Kidney (tissue), 14 donors: ENCODE data around the gene PDE4D. TPM values are rescaled to one million over a fixed set of nuclear protein-coding genes. Genes with fewer than 3 reads are reported as not detected.
A peak's percentile ranks its signal among the peaks of the same experiment; 100 is the strongest.

ENCODE experiments used
- DNase-seq, 5 donors: peaks; one replicate each; pipeline ENCODE4 v3.0.0-alpha.2; 2013 to 2020
- FAIRE-seq: peaks from 2 replicates; lab custom pipeline; 2012; peaks lifted over from hg19 to GRCh38; lab: Jason Lieb, UNC
- H3K27ac ChIP-seq, 2 donors: one replicate each; pipeline ENCODE4 v1.7.0; 2013; ENCODE audit warnings: low read depth in 2 of 2, low read length in 2 of 2, inconsistent platforms in 1 of 2
- H3K27me3 ChIP-seq: one replicate; pipeline ENCODE4 v1.7.1; 2013; ENCODE audit warnings: low read length, inconsistent platforms; ENCODE audit not compliant: control insufficient read depth, insufficient read depth
- H3K36me3 ChIP-seq, 3 donors: one replicate each; pipeline versions ENCODE4 v1.7.0 to v1.7.1; 2013; ENCODE audit warnings: low read length in 3 of 3, control low read depth in 1 of 3, inconsistent platforms in 1 of 3; ENCODE audit not compliant: insufficient read depth in 3 of 3, control insufficient read depth in 2 of 3
- H3K4me1 ChIP-seq, 3 donors: one replicate each; pipeline versions ENCODE4 v1.7.0 to v1.7.1; 2013; ENCODE audit warnings: low read length in 3 of 3, inconsistent platforms in 1 of 3, low read depth in 1 of 3; ENCODE audit not compliant: control insufficient read depth in 2 of 3, insufficient read depth in 2 of 3
- H3K4me3 ChIP-seq, 3 donors: one replicate each; pipeline versions ENCODE4 v1.7.0 to v1.8.1; 2013; ENCODE audit warnings: low read length in 3 of 3, control low read depth in 1 of 3, inconsistent platforms in 1 of 3
- H3K9ac ChIP-seq, 3 donors: one replicate each; pipeline versions ENCODE4 v1.7.0 to v1.7.1; 2013; ENCODE audit warnings: low read length in 3 of 3, control low read depth in 1 of 3, inconsistent platforms in 1 of 3
- H3K9me3 ChIP-seq, 3 donors: one replicate each; pipeline versions ENCODE4 v1.7.0 to v1.7.1; 2013; ENCODE audit warnings: low read length in 3 of 3, control low read depth in 1 of 3, inconsistent platforms in 1 of 3; ENCODE audit not compliant: control insufficient read depth in 2 of 3, insufficient read depth in 1 of 3
- intact Hi-C: fragments of 100-400 bp; cut with DNase I; formaldehyde crosslinking; loops from one replicate; pipeline ENCODE4 v1.11.1; 2022
- polyA plus RNA-seq: library from polyadenylated mRNA; stranded (reverse); fragments of 350-450 nt; fragmentation: Illumina TruSeq; extraction: RNeasy Lipid Tissue Mini Kit (QIAGEN cat#74804); gene quantifications from one replicate; pipeline ENCODE4 v1.2.3, GENCODE V29; 2014; ENCODE audit warnings: low read depth, low replicate concordance; ENCODE audit not compliant: insufficient read depth
- total RNA-seq: library from RNA; stranded (reverse); fragmentation: NEBNext Ultra II Directional; extraction: Animal tissue kit (Norgen Biotek cat#: 25700); gene quantifications from one replicate; pipeline ENCODE4 v1.2.1, GENCODE V29; 2021
- TF ChIP-seq, protein P1 (sequence below): IDR thresholded peaks from 3 replicates; pipeline ENCODE4 v1.5.1; 2012; ENCODE audit warnings: mild to moderate bottlenecking, moderate library complexity, borderline replicate concordance; ENCODE audit not compliant: insufficient read depth; ENCODE audit errors: extremely low read depth
- donor health status: control.
- donor health status: control.
- donor health status: control.
- donor health status: control.
- donor health status: control.
- donor health status: DM: yes; HTN: yes; CAD: no.
- donor health status: Normal renal cell carcinoma (clear cell type).

The PDE4D gene
- total and polyA plus RNA-seq, 2 donors from 2014 or later = 9.2 to 78.9 TPM

DNA sequence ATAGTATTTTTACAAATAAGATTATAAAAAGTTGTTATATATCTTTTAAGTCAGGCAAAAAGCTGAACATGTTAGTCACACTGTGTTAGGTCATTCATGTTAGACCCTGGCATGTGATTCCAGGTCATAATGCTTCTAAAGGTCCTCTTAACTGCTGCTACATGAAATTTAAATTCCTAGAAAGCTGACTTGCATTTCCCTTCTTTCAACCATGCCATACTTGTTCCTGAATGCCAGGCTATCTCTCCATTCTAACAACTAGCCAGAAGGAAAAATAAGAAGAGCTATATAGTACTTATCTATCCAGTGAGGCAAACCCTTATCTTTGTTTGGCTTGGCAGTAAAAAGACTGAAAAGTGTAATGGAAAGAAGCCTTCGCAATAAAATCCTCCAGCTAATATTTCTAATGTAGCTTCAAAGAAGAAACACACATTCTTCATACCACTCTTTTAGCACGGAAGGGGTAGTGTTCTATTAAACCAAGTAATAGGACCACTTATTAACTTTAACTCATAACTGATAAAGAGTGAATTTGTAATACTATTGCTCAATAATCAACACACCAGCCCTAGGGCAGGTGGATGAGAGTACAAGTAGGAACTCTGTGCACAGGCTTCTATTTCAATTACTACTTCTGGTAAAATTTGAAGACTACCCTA is 310.2 kb downstream of the PDE4D start:
- H3K9me3 ChIP-seq = no peaks in the 10 kb centered on the region
- no peak for FAIRE-seq
- TF ChIP-seq, protein P1, sequence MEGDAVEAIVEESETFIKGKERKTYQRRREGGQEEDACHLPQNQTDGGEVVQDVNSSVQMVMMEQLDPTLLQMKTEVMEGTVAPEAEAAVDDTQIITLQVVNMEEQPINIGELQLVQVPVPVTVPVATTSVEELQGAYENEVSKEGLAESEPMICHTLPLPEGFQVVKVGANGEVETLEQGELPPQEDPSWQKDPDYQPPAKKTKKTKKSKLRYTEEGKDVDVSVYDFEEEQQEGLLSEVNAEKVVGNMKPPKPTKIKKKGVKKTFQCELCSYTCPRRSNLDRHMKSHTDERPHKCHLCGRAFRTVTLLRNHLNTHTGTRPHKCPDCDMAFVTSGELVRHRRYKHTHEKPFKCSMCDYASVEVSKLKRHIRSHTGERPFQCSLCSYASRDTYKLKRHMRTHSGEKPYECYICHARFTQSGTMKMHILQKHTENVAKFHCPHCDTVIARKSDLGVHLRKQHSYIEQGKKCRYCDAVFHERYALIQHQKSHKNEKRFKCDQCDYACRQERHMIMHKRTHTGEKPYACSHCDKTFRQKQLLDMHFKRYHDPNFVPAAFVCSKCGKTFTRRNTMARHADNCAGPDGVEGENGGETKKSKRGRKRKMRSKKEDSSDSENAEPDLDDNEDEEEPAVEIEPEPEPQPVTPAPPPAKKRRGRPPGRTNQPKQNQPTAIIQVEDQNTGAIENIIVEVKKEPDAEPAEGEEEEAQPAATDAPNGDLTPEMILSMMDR = no peak
- H3K4me1 ChIP-seq = peaks cover 0 to 6% (median 5%) of the 10 kb centered on the region in 3 donors
- intact Hi-C loops = no loop called here
- H3K27ac ChIP-seq = peak overlapping the region; percentile 52 to 63
- no peaks in the 10 kb centered on the region for H3K27me3 ChIP-seq
- peak overlapping the region in 1 of 3 donors; percentile 55 for H3K9ac ChIP-seq
- peak overlapping the region in 2 of 3 donors; percentile 53 to 73 for H3K4me3 ChIP-seq
- no peaks in the 10 kb centered on the region for H3K36me3 ChIP-seq
- DNase-seq = no peak

DNA sequence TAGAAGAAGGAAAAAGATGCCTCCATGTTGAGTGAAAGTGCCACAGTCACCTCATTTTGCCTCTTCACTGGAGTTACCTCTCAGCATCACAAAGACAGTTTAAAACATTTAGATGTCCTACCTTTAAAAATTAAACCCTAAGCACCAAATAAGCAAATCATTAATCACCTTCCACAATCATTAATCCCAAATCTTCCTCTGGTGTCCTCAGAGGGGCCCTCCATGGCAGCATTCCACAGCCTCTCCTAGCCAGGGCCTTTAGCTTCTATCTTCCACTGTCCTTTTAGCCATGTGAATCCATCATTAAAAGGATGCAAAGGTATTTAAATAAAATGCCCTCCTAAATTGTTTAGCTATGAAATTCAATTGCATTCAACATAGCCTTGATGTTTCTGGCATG is 310.8 kb downstream of the PDE4D start:
- no peak overlapping the region for H3K9ac ChIP-seq
- H3K27me3 ChIP-seq = no peaks in the 10 kb centered on the region
- no peak overlapping the region for H3K27ac ChIP-seq
- TF ChIP-seq, protein P1 = no peak
- FAIRE-seq = peak; percentile 6
- H3K4me3 ChIP-seq = peak overlapping the region in 2 of 3 donors; percentile 53 to 73
- no peaks in the 10 kb centered on the region for H3K9me3 ChIP-seq
- peaks cover 0 to 6% (median 5%) of the 10 kb centered on the region in 3 donors for H3K4me1 ChIP-seq
- DNase-seq = peak in 2 of 5 donors; percentile 45 to 48
- H3K36me3 ChIP-seq = no peaks in the 10 kb centered on the region
- intact Hi-C loops = no loop called here

DNA sequence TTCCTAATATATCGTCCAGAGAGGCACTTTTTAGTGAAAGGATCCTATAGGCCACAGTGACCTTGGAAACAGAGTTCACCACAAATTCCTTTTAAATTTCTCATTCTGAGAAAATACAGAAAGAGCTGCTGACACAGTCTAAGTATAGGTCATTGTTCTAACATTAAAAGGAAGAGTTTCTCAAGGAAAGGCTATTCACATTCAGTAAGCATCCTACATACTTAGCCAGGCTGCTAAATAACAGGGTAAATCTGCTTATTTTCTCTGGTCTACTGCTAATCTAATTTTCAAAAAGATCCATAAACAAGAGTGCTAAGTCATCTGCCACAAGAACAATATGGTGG is 313.7 kb downstream of the PDE4D start:
- TF ChIP-seq, protein P1 = no peak
- peak overlapping the region in 1 of 3 donors; percentile 14 for H3K4me3 ChIP-seq
- H3K4me1 ChIP-seq = peaks cover 0 to 6% (median 2%) of the 10 kb centered on the region in 3 donors
- no peak for DNase-seq
- no peak overlapping the region for H3K27ac ChIP-seq
- intact Hi-C loops = no loop called here
- H3K36me3 ChIP-seq = no peaks in the 10 kb centered on the region
- H3K27me3 ChIP-seq = no peaks in the 10 kb centered on the region
- H3K9ac ChIP-seq = no peak overlapping the region
- no peak for FAIRE-seq
- H3K9me3 ChIP-seq = no peaks in the 10 kb centered on the region
